Measurements from ENCODE around the gene ECM2. TPM values are rescaled to one million over a fixed set of nuclear protein-coding genes. Genes with fewer than 3 reads are reported as not detected.
A peak's percentile ranks its signal among the peaks of the same experiment; 100 is the strongest.

The ECM2 gene
- total RNA-seq, 1 donor from 2014 or later: 0.26 TPM

GRCh38 chr9:92547356-92547755 is 11.6 kb upstream of the ECM2 start:
- FAIRE-seq: no peak
- no peaks in the 10 kb centered on the region for H3K36me3 ChIP-seq (ENCODE audit: control insufficient read depth, insufficient read depth, low read length)
- no peak for TF ChIP-seq CTCF (IDR thresholded peaks at IDR 0.05; ENCODE audit: insufficient read depth, low read length, severe bottlenecking)
- H3K4me3 ChIP-seq (ENCODE audit: low read depth, low read length): no peak overlapping the region
- DNase-seq (ENCODE audit: low read depth): no peak
- no peaks in the 10 kb centered on the region for H3K27me3 ChIP-seq (ENCODE audit: control insufficient read depth, insufficient read depth, low read length)

- FAIRE-seq (no peak), DNase-seq (ENCODE audit: low read depth) (no peak)
- no peak for TF ChIP-seq CTCF (IDR thresholded peaks at IDR 0.05; ENCODE audit: insufficient read depth, low read length, severe bottlenecking)
- H3K4me3 ChIP-seq (ENCODE audit: low read depth, low read length): no peak overlapping the region
- no peaks in the 10 kb centered on the region for H3K27me3 ChIP-seq (ENCODE audit: control insufficient read depth, insufficient read depth, low read length)
- H3K36me3 ChIP-seq (ENCODE audit: control insufficient read depth, insufficient read depth, low read length): no peaks in the 10 kb centered on the region
Observed at GRCh38 chr9:92545002-92545510, 9.3 kb upstream of the ECM2 start.

GRCh38 chr9:92543972-92544371 is 8.2 kb upstream of the ECM2 start:
- H3K36me3 ChIP-seq (ENCODE audit: control insufficient read depth, insufficient read depth, low read length): no peaks in the 10 kb centered on the region
- no peaks in the 10 kb centered on the region for H3K27me3 ChIP-seq (ENCODE audit: control insufficient read depth, insufficient read depth, low read length)
- no peak for TF ChIP-seq CTCF (IDR thresholded peaks at IDR 0.05; ENCODE audit: insufficient read depth, low read length, severe bottlenecking)
- no peak for DNase-seq (ENCODE audit: low read depth)
- no peak for FAIRE-seq
- no peak overlapping the region for H3K4me3 ChIP-seq (ENCODE audit: low read depth, low read length)

DNA sequence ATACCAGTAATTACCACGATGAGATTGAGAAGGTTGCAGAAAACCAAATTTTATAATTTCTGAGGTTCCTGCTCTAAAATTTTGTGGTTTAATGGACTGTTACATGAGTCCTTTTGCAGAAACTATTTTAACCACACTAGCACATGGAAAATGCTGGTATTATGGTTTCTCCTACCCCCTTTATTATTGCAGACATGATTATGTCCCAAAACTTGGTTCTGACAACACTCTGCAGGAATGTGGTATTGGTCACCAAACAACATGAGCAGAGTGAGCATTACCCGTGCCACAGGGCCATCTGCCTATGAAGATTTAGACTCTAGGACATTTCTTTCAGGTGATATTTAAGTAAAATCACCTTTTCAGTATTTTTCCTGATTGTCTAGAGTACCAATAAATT is 2.8 kb upstream of the ECM2 start:
- Histone ChIP-seq H3K36me3 (ENCODE audit: control insufficient read depth, insufficient read depth, low read length) (no peaks in the 10 kb centered on the region), H3K27me3 (ENCODE audit: control insufficient read depth, insufficient read depth, low read length) (no peaks in the 10 kb centered on the region), H3K4me3 (ENCODE audit: low read depth, low read length) (no peak overlapping the region)
- no peak for DNase-seq (ENCODE audit: low read depth)
- FAIRE-seq: no peak
- TF ChIP-seq CTCF (IDR thresholded peaks at IDR 0.05; ENCODE audit: insufficient read depth, low read length, severe bottlenecking): no peak

- no peak for FAIRE-seq
- no peak for TF ChIP-seq CTCF (IDR thresholded peaks at IDR 0.05; ENCODE audit: insufficient read depth, low read length, severe bottlenecking)
- DNase-seq (ENCODE audit: low read depth): peak; percentile 18
- H3K4me3 ChIP-seq (ENCODE audit: low read depth, low read length): no peak overlapping the region
- no peaks in the 10 kb centered on the region for H3K27me3 ChIP-seq (ENCODE audit: control insufficient read depth, insufficient read depth, low read length)
- no peaks in the 10 kb centered on the region for H3K36me3 ChIP-seq (ENCODE audit: control insufficient read depth, insufficient read depth, low read length)
Observed at GRCh38 chr9:92534674-92535073, 1.1 kb downstream of the ECM2 start.

- FAIRE-seq: no peak
- H3K27me3 ChIP-seq (ENCODE audit: control insufficient read depth, insufficient read depth, low read length): no peaks in the 10 kb centered on the region
Observed at GRCh38 chr9:92534204-92534603, 1.6 kb downstream of the ECM2 start.

More at GRCh38 chr9:92534204-92534603, 1.6 kb downstream of the ECM2 start:
- TF ChIP-seq CTCF (IDR thresholded peaks at IDR 0.05; ENCODE audit: insufficient read depth, low read length, severe bottlenecking): no peak
- no peak overlapping the region for H3K4me3 ChIP-seq (ENCODE audit: low read depth, low read length)
- H3K36me3 ChIP-seq (ENCODE audit: control insufficient read depth, insufficient read depth, low read length): no peaks in the 10 kb centered on the region
- DNase-seq (ENCODE audit: low read depth): no peak

Data from bronchial epithelial cell (primary cell).